RWPE2 (cell line): ENCODE results near the gene NKAIN1.
"Not testable (repeated sequence)": the region's sequence is repeated elsewhere in the genome, so short reads cannot be mapped to it uniquely, and the experiment has no call there.

Experiments used
- ATAC-seq: fragments of 200-7000 bp; cut with Tn5 transposase; 3 replicates; pipeline ENCODE4 v1.9.1; 2021; ENCODE audit warnings: low read depth
- DNase-seq: peaks from one replicate; pipeline ENCODE4 v3.0.0-alpha.2; 2020; ENCODE audit warnings: low spot score
- H3K27ac ChIP-seq: fragments of 450-650 bp; 2 replicates; pipeline ENCODE4 v1.5.1; 2017; ENCODE audit warnings: mild to moderate bottlenecking; ENCODE audit not compliant: poor library complexity, severe bottlenecking
- H3K27me3 ChIP-seq: fragments of 250-450 bp; sonication (Bioruptor Pico); 2 replicates; pipeline ENCODE4 v1.5.1; 2021; ENCODE audit warnings: mild to moderate bottlenecking, moderate library complexity; ENCODE audit not compliant: insufficient read depth, poor library complexity, severe bottlenecking
- H3K36me3 ChIP-seq: fragments of 250-450 bp; sonication (Bioruptor Pico); 2 replicates; pipeline ENCODE4 v1.5.1; 2020; ENCODE audit warnings: low read depth, mild to moderate bottlenecking, moderate library complexity
- H3K4me1 ChIP-seq: fragments of 250-450 bp; sonication (Bioruptor Pico); 2 replicates; pipeline ENCODE4 v1.5.1; 2021; ENCODE audit warnings: mild to moderate bottlenecking, moderate library complexity; ENCODE audit not compliant: insufficient read depth, poor library complexity, severe bottlenecking
- H3K4me3 ChIP-seq: fragments of 250-450 bp; sonication (Bioruptor Pico); 2 replicates; pipeline ENCODE4 v1.5.1; 2021; ENCODE audit warnings: mild to moderate bottlenecking, moderate library complexity; ENCODE audit not compliant: severe bottlenecking
- H3K9me3 ChIP-seq: fragments of 250-450 bp; sonication (Bioruptor Pico); 2 replicates; pipeline ENCODE4 v1.5.1; 2021; ENCODE audit warnings: mild to moderate bottlenecking, moderate library complexity; ENCODE audit not compliant: severe bottlenecking
- TF ChIP-seq, protein P1 (sequence below): fragments of 450-650 bp; IDR thresholded peaks from one replicate; pipeline ENCODE4 v1.5.1; 2017; ENCODE audit warnings: mild to moderate bottlenecking, moderate library complexity; ENCODE audit not compliant: poor library complexity, severe bottlenecking

NKAIN1 gene

DNA sequence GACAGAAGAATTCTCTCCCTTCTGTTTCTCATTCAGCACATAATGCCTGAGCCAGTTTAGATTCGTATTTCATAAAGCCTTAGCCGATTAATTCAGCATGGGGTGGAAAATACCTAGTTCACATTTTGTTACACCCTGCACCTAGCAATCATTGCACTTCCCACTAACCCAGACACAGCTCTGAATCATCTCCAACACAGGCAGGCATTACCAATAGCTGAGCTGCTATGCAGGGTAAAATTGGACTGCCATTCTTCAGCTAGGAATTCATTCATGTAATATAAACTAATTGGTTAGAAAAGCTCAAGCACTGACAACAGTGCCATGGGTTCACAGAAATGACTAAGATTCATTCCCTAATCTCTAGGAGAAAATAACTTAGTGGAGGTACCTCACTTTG lies 26.9 kb upstream of the NKAIN1 start:
- Histone ChIP-seq H3K4me3 (no peak overlapping the region), H3K4me1 (no peaks in the 10 kb centered on the region), H3K27ac (no peak overlapping the region), H3K36me3 (peaks cover 96% of the 10 kb centered on the region), H3K27me3 (no peaks in the 10 kb centered on the region), H3K9me3 (no peaks in the 10 kb centered on the region)
- DNase-seq (no peak), ATAC-seq (no peak)
- TF ChIP-seq, protein P1, sequence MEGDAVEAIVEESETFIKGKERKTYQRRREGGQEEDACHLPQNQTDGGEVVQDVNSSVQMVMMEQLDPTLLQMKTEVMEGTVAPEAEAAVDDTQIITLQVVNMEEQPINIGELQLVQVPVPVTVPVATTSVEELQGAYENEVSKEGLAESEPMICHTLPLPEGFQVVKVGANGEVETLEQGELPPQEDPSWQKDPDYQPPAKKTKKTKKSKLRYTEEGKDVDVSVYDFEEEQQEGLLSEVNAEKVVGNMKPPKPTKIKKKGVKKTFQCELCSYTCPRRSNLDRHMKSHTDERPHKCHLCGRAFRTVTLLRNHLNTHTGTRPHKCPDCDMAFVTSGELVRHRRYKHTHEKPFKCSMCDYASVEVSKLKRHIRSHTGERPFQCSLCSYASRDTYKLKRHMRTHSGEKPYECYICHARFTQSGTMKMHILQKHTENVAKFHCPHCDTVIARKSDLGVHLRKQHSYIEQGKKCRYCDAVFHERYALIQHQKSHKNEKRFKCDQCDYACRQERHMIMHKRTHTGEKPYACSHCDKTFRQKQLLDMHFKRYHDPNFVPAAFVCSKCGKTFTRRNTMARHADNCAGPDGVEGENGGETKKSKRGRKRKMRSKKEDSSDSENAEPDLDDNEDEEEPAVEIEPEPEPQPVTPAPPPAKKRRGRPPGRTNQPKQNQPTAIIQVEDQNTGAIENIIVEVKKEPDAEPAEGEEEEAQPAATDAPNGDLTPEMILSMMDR: no peak

DNA sequence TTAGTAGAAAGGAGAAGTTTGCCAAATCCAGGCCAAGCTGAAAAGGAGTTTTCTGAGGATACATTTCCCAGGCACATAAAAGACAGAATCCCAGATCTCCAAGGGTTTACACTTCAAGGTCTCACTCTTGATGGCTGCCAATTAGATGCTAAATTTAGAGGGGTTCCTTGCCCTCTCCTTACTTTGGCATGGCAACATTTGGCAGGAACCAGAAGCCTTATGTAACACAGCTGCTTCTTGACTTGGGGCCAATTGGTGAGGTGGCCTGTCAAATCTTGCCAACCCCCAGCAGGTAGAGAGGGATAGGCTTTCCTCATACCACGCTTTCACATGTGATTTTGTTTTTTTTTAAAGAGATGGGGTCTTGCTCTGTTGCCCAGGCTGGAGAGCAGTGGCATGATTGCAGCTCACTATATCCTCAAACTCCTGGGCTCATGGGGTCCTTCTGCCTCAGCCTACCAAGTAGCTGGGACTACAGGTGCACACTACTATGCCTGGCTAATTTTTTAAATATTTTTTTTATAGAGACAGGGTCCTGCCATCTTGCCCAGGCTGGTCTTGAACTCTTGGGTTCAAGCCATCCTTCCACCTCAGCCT lies 25.2 kb upstream of the NKAIN1 start:
- Histone ChIP-seq H3K4me1 (no peaks in the 10 kb centered on the region), H3K27me3 (no peaks in the 10 kb centered on the region), H3K9me3 (no peaks in the 10 kb centered on the region), H3K4me3 (no peak overlapping the region), H3K36me3 (peaks cover 92% of the 10 kb centered on the region), H3K27ac (no peak overlapping the region)
- TF ChIP-seq, protein P1: no peak
- ATAC-seq (no peak), DNase-seq (no peak)

DNA sequence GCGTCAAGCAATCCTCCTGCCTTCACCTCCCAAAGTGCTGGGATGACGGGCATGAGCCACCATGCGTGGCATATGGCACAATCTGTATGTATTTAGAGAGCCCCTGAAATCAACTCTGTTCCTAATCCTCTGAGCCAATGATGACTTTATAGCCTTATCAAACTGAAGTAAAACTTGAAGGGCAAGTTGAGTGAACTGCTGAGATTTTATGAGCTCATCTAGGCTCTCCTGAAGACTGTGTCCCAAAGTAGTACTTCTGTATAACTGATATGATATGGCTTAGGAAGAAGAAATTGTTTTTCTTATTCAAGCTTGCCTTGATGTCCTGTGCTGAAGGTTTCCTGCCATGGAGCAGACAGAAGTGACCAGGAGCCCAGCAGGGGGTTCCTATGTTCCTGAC lies 23.7 kb upstream of the NKAIN1 start:
- H3K27me3 ChIP-seq: no peaks in the 10 kb centered on the region
- H3K27ac ChIP-seq: no peak overlapping the region
- ATAC-seq (no peak), DNase-seq (no peak)
- H3K4me1 ChIP-seq: no peaks in the 10 kb centered on the region
- no peaks in the 10 kb centered on the region for H3K9me3 ChIP-seq
- TF ChIP-seq, protein P1: no peak
- no peak overlapping the region for H3K4me3 ChIP-seq
- H3K36me3 ChIP-seq: peaks cover 85% of the 10 kb centered on the region

DNA sequence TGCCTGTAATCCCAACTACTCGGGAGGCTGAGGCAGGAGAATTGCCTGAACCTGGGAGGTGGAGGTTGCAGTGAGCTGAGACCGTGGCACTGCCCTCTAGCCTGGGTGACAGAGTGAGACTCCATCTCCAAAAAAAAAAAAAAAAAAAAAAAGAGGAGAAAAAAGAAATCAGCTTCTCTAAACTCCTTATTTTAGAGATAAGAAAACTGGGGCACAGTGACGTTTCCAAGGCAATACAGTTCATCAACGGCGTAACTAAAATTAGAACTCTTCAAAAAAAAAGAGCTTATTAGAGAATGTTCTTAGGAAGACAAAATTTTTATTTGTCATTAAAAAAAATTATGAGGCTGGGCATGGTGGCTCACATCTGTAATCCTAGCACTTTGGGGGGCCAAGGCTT lies 22.7 kb upstream of the NKAIN1 start:
- not testable (repeated sequence) for H3K9me3 ChIP-seq, H3K4me1 ChIP-seq, H3K27ac ChIP-seq, DNase-seq, H3K4me3 ChIP-seq, ATAC-seq, H3K27me3 ChIP-seq
- H3K36me3 ChIP-seq: peaks cover 75% of the 10 kb centered on the region

DNA sequence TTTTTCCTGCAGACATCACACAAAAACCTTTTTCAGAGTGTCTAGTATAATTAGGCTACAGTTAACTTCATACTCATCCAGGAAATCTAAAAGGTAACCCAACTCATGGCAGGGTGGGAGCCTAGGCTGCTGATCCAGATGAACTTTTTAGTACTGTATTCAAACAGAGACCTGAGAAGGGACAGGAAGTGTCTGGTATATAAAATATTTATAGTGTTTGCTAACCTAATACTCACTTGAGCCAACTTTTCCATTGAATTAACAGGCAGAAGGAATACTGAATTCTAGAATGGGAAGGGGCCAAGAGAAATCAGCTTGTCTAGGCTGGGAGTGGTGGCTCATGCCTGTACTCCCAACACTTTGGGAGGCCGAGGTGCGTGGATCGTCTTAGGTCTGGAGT lies 22.2 kb upstream of the NKAIN1 start:
- no peak for DNase-seq
- Histone ChIP-seq H3K4me1 (no peaks in the 10 kb centered on the region), H3K4me3 (no peak overlapping the region), H3K27me3 (no peaks in the 10 kb centered on the region), H3K27ac (no peak overlapping the region), H3K36me3 (peaks cover 70% of the 10 kb centered on the region), H3K9me3 (no peaks in the 10 kb centered on the region)
- no peak for ATAC-seq
- TF ChIP-seq, protein P1: no peak
